OCI-LY7 (cell line): ENCODE measurements around the gene FBXL17. TPM values are rescaled to one million over a fixed set of nuclear protein-coding genes. Genes with fewer than 3 reads are reported as not detected.

Experiments
- BruUV-seq: library from RNA; stranded (reverse); fragments of 400-500 nt; replicated peaks from 2 replicates; lab custom pipeline; 2021; lab: Mats Ljungman, UMichigan
- CTCF ChIA-PET: fragments of 300-600 bp; sonication (Branson Sonifier 250); formaldehyde crosslinking; loops from one replicate; lab custom pipeline; 2022; ENCODE audit warnings: antibody characterized with exemption; ENCODE audit not compliant: unreplicated experiment; lab: Charles Lee
- POLR2A ChIA-PET: fragments of 300-600 bp; sonication (Branson Sonifier 250); formaldehyde crosslinking; loops from one replicate; lab custom pipeline; 2022; ENCODE audit warnings: antibody characterized with exemption; lab: Charles Lee
- DNase-seq: peaks from one replicate; pipeline ENCODE4 v3.0.0-alpha.2; 2015; ENCODE audit warnings: low spot score
- H2AFZ ChIP-seq: fragments of 200-600 bp; sonication (generic), shearing (Covaris generic); 2 replicates; pipeline ENCODE4 v1.6.1; 2014; ENCODE audit warnings: mild to moderate bottlenecking, antibody characterized with exemption, low read length, moderate library complexity
- H3K27ac ChIP-seq: fragments of 200-600 bp; sonication (generic); 2 replicates; pipeline ENCODE4 v1.5.1; 2014; ENCODE audit warnings: mixed run types, low read depth, mild to moderate bottlenecking, moderate library complexity, low read length, inconsistent platforms; ENCODE audit not compliant: poor library complexity, severe bottlenecking
- H3K36me3 ChIP-seq: fragments of 200-600 bp; sonication (generic); 2 replicates; pipeline ENCODE4 v1.6.1; 2014; ENCODE audit warnings: mild to moderate bottlenecking, antibody characterized with exemption, low read length, moderate library complexity, mixed read lengths; ENCODE audit not compliant: insufficient read depth
- H3K4me1 ChIP-seq: fragments of 200-600 bp; sonication (generic); 2 replicates; pipeline ENCODE4 v1.5.1; 2014; ENCODE audit warnings: mild to moderate bottlenecking, low read length; ENCODE audit not compliant: insufficient read depth, poor library complexity, severe bottlenecking
- H3K4me2 ChIP-seq: fragments of 200-600 bp; sonication (generic); 2 replicates; pipeline ENCODE4 v1.6.1; 2014; ENCODE audit warnings: mild to moderate bottlenecking, low read length
- H3K4me3 ChIP-seq: fragments of 200-600 bp; sonication (generic); 2 replicates; pipeline ENCODE4 v1.5.1; 2014; ENCODE audit warnings: mild to moderate bottlenecking, low read depth, low read length; ENCODE audit not compliant: poor library complexity, severe bottlenecking
- H3K79me2 ChIP-seq: fragments of 200-600 bp; sonication (generic); 2 replicates; pipeline ENCODE4 v1.6.1; 2016; ENCODE audit warnings: low read depth, mild to moderate bottlenecking, low read length, moderate library complexity, mixed read lengths; ENCODE audit not compliant: insufficient read depth
- H3K9me2 ChIP-seq: fragments of 200-600 bp; sonication (generic); 2 replicates; pipeline ENCODE4 v1.6.1; 2016; ENCODE audit warnings: mild to moderate bottlenecking, low read length, mixed read lengths; ENCODE audit not compliant: insufficient read depth
- H3K9me3 ChIP-seq: fragments of 200-600 bp; sonication (generic); 2 replicates; pipeline ENCODE4 v1.6.1; 2014; ENCODE audit warnings: mild to moderate bottlenecking, mixed run types, low read length, mixed read lengths
- H4K20me1 ChIP-seq: fragments of 200-600 bp; sonication (generic); 2 replicates; pipeline ENCODE4 v1.6.1; 2014; ENCODE audit warnings: mild to moderate bottlenecking, antibody characterized with exemption, low read length, moderate library complexity, mixed read lengths; ENCODE audit not compliant: insufficient read depth
- CTCF ChIP-seq: fragments of 200-600 bp; sonication (generic); conservative IDR thresholded peaks from 2 replicates; pipeline ENCODE4 v1.5.1; 2014; ENCODE audit warnings: mild to moderate bottlenecking, antibody characterized with exemption, low read length, moderate library complexity, mixed read lengths
- EZH2phosphoT487 ChIP-seq: fragments of 200-600 bp; sonication (generic); IDR thresholded peaks from 2 replicates; pipeline ENCODE4 v1.6.1; 2018; ENCODE audit warnings: low read depth, borderline replicate concordance, mild to moderate bottlenecking, mixed run types, antibody characterized with exemption, low read length, moderate library complexity, mixed read lengths
- intact Hi-C: fragments of 100-400 bp; cut with micrococcal nuclease; formaldehyde crosslinking; loops from one replicate; pipeline ENCODE4 v1.10.0; 2022; ENCODE audit not compliant: unreplicated experiment
- total RNA-seq, 2 experiments: library from RNA; depleted of rRNA in 1 of 2; stranded (reverse); fragments of >200 nt in 1 of 2; shearing (Covaris generic) in 1 of 2; gene quantifications; 2 replicates each; pipeline ENCODE4 v1.2.3, GENCODE V29; 2014 to 2022

Gene FBXL17
- total RNA-seq, 2 experiments from 2014 or later: 10.2 to 21.6 TPM

GRCh38 chr5:107958432-107958831 lies 423.5 kb downstream of the FBXL17 start:
- no TSS peak for BruUV-seq
- TF ChIP-seq CTCF: no peak
- no peak for TF ChIP-seq EZH2phosphoT487
- no peaks in the 10 kb centered on the region for H3K79me2 ChIP-seq
- no peaks in the 10 kb centered on the region for H3K4me1 ChIP-seq
- ChIA-PET POLR2A (no interaction called here), CTCF (interaction anchor here (0.6 kb wide), 1 partner anchor 946 kb away, joined by 3 read pairs; no protein-coding TSS in a partner anchor)
- H3K4me2 ChIP-seq: no peak overlapping the region
- no peak for DNase-seq
- H3K36me3 ChIP-seq: no peaks in the 10 kb centered on the region
- no peaks in the 10 kb centered on the region for H4K20me1 ChIP-seq
- H3K9me2 ChIP-seq: no peaks in the 10 kb centered on the region
- intact Hi-C loops: no loop called here
- H3K27ac ChIP-seq: no peak overlapping the region
- H3K9me3 ChIP-seq: no peaks in the 10 kb centered on the region
- no peak overlapping the region for H2AFZ ChIP-seq
- no peak overlapping the region for H3K4me3 ChIP-seq

- POLR2A ChIA-PET: no interaction called here
- BruUV-seq: no TSS peak
- CTCF ChIA-PET: no interaction called here
- H2AFZ ChIP-seq: no peak overlapping the region
- H3K4me2 ChIP-seq: no peak overlapping the region
- H3K9me3 ChIP-seq: no peaks in the 10 kb centered on the region
- no peaks in the 10 kb centered on the region for H3K4me1 ChIP-seq
- intact Hi-C loops: no loop called here
- DNase-seq: no peak
- H3K36me3 ChIP-seq: no peaks in the 10 kb centered on the region
- no peaks in the 10 kb centered on the region for H3K9me2 ChIP-seq
- H3K4me3 ChIP-seq: no peak overlapping the region
- no peaks in the 10 kb centered on the region for H4K20me1 ChIP-seq
- TF ChIP-seq CTCF: no peak
- TF ChIP-seq EZH2phosphoT487: no peak
- no peaks in the 10 kb centered on the region for H3K79me2 ChIP-seq
- H3K27ac ChIP-seq: no peak overlapping the region
Measured at GRCh38 chr5:107957051-107957450, 424.8 kb downstream of the FBXL17 start.

GRCh38 chr5:107955321-107955720 lies 426.6 kb downstream of the FBXL17 start:
- H3K27ac ChIP-seq: no peak overlapping the region
- no peaks in the 10 kb centered on the region for H3K79me2 ChIP-seq
- no peaks in the 10 kb centered on the region for H3K36me3 ChIP-seq
- no peak for TF ChIP-seq EZH2phosphoT487
- TF ChIP-seq CTCF: no peak
- BruUV-seq: no TSS peak
- POLR2A ChIA-PET: interaction anchor here (0.8 kb wide), 1 partner anchor 24 kb away, joined by 3 read pairs; no protein-coding TSS in a partner anchor
- CTCF ChIA-PET: no interaction called here
- intact Hi-C loops: no loop called here
- no peak overlapping the region for H3K4me2 ChIP-seq
- no peak overlapping the region for H2AFZ ChIP-seq
- H3K4me1 ChIP-seq: no peaks in the 10 kb centered on the region
- DNase-seq: no peak
- H3K9me2 ChIP-seq: no peaks in the 10 kb centered on the region
- no peak overlapping the region for H3K4me3 ChIP-seq
- H4K20me1 ChIP-seq: no peaks in the 10 kb centered on the region
- no peaks in the 10 kb centered on the region for H3K9me3 ChIP-seq
